NB4 (cell line): Measurements from ENCODE around the gene GABPA.

ENCODE experiments used
- CTCF ChIP-seq: IDR thresholded peaks from one replicate; pipeline ENCODE4 v1.5.1; 2012; ENCODE audit warnings: low read depth, low read length
- POLR2A ChIP-seq: IDR thresholded peaks from 2 replicates; pipeline ENCODE4 v1.6.1; 2011; ENCODE audit warnings: mild to moderate bottlenecking; ENCODE audit not compliant: insufficient read length; ENCODE audit errors: extremely low read depth

GRCh38 chr21:25790122-25790877 lies 55.5 kb downstream of the GABPA start:
- TF ChIP-seq POLR2A: no peak
- TF ChIP-seq CTCF: peak; percentile 27
